Breast epithelium (tissue), 3 donors: ENCODE measurements around the gene OR6M1.

Experiments used
- POLR2AphosphoS5 ChIP-seq, 3 donors: sonication (generic); formaldehyde crosslinking; IDR thresholded peaks; one replicate each; pipeline ENCODE4 v1.6.1; 2017; ENCODE audit warnings: antibody characterized with exemption in 3 of 3
- TF ChIP-seq, protein P1 (sequence below), 3 donors: fragments of 450-650 bp; IDR thresholded peaks; one replicate each; pipeline ENCODE4 v1.5.1; 2016 to 2017; ENCODE audit warnings: antibody characterized with exemption in 3 of 3, mild to moderate bottlenecking in 3 of 3, moderate library complexity in 3 of 3

GRCh38 chr11:123822599-123822998 lies 16.4 kb upstream of the OR6M1 start:
- TF ChIP-seq, protein P1, sequence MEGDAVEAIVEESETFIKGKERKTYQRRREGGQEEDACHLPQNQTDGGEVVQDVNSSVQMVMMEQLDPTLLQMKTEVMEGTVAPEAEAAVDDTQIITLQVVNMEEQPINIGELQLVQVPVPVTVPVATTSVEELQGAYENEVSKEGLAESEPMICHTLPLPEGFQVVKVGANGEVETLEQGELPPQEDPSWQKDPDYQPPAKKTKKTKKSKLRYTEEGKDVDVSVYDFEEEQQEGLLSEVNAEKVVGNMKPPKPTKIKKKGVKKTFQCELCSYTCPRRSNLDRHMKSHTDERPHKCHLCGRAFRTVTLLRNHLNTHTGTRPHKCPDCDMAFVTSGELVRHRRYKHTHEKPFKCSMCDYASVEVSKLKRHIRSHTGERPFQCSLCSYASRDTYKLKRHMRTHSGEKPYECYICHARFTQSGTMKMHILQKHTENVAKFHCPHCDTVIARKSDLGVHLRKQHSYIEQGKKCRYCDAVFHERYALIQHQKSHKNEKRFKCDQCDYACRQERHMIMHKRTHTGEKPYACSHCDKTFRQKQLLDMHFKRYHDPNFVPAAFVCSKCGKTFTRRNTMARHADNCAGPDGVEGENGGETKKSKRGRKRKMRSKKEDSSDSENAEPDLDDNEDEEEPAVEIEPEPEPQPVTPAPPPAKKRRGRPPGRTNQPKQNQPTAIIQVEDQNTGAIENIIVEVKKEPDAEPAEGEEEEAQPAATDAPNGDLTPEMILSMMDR (IDR thresholded peaks at IDR 0.05), result no peak
- TF ChIP-seq POLR2AphosphoS5 (IDR thresholded peaks at IDR 0.05), result no peak
